Measurements from ENCODE around the gene GPR34. TPM values are rescaled to one million over a fixed set of nuclear protein-coding genes. Genes with fewer than 3 reads are reported as not detected.
"Not testable (repeated sequence)": the region's sequence is repeated elsewhere in the genome, so short reads cannot be mapped to it uniquely, and the experiment has no call there.

Gene GPR34, protein sequence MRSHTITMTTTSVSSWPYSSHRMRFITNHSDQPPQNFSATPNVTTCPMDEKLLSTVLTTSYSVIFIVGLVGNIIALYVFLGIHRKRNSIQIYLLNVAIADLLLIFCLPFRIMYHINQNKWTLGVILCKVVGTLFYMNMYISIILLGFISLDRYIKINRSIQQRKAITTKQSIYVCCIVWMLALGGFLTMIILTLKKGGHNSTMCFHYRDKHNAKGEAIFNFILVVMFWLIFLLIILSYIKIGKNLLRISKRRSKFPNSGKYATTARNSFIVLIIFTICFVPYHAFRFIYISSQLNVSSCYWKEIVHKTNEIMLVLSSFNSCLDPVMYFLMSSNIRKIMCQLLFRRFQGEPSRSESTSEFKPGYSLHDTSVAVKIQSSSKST
- total RNA-seq (2012; rRNA removed): not detected in 2 replicates
- polyA plus RNA-seq (2012; rRNA removed): not detected in 2 replicates
- not detected in 2 replicates for polyA plus RNA-seq (2012; cell fraction: cytosol; rRNA removed)
- polyA plus RNA-seq (2012; cell fraction: nucleus; rRNA removed; ENCODE audit: low replicate concordance): 0.05 TPM in 1 of 2 replicates, not detected in the other
- Bru-seq, nascent RNA: not detected
- percentile 7 among the genes with signal in this experiment for BruChase-seq, experiment 1, labeled RNA remaining after a 6-hour chase
- percentile 9 among the genes with signal in this experiment for BruChase-seq, experiment 2, labeled RNA remaining after a 2-hour chase
- long read RNA-seq: 0 reads

DNA sequence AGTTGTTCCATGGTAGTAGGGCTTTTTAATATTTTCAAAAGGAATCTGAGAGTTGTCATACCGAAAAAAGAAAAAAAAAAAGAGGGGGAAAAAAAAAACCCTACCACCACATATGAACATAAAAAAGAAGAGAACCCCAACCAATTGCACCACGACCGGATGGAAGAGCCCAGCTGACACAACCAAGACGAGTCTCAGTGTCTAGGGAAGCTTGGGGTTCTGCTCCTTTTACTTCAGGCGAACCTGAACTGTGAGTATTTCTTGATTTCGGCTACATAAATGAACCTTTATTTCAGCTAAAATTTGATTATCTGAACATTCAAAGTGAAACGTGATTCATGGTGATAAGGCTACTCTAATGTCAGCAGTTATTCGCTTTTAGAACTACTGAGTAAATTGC, at the start of gene GPR34:
Gene GPR34, plus strand, starts transcription at position 139 of the 400 bp plus-strand sequence. CDS start 6,661 bp downstream, outside the sequence.
- POLR2A ChIA-PET (ENCODE audit: unreplicated experiment): no interaction called here
- Histone ChIP-seq H4K8ac (ENCODE audit: low read depth in 2 of 2, low read length in 2 of 2) (no peak within 1 kb of the TSS), H2BK20ac (ENCODE audit: low read depth, low read length) (no peak within 1 kb of the TSS), H3K27ac (ENCODE audit: insufficient read depth, low read length) (no peak within 1 kb of the TSS), H3K4me3 (ENCODE audit: insufficient read depth, low read depth, low read length) (no peak within 1 kb of the TSS), H4K5ac (ENCODE audit: low read depth, low read length) (no peak within 1 kb of the TSS), H3K56ac (ENCODE audit: extremely low read depth, insufficient read depth, low read length) (no peak within 1 kb of the TSS), H2BK120ac (ENCODE audit: low read depth, low read length) (no peak within 1 kb of the TSS), H2BK15ac (ENCODE audit: low read depth, low read length) (no peak within 1 kb of the TSS), H4K20me1 (ENCODE audit: insufficient read depth, low read length) (no peaks in the 10 kb centered on the region), H3K36me3 (ENCODE audit: control insufficient read depth, insufficient read depth, low read length) (no peaks in the 10 kb centered on the region), H2AK9ac (replicated peaks; ENCODE audit: low read depth, low read length, poor library complexity) (no peak within 1 kb of the TSS), H3K79me1 (ENCODE audit: low read depth in 1 of 2, low read length in 2 of 2) (no peaks in the 10 kb centered on the region), H3K4me1 (ENCODE audit: control insufficient read depth, insufficient read depth, low read length) (no peaks in the 10 kb centered on the region), H2AFZ (replicated peaks; ENCODE audit: low read length, poor library complexity) (no peak within 1 kb of the TSS), H3K9me3 (ENCODE audit: control insufficient read depth, insufficient read depth, low read length) (no peaks in the 10 kb centered on the region), H4K91ac (ENCODE audit: insufficient read depth, low read depth, low read length) (no peak within 1 kb of the TSS), H3K23ac (ENCODE audit: low read depth, low read length) (no peak within 1 kb of the TSS), H3K4ac (ENCODE audit: low read depth, low read length) (no peak within 1 kb of the TSS), H3K18ac (ENCODE audit: low read depth, low read length) (no peak within 1 kb of the TSS), H3K27me3 (ENCODE audit: control insufficient read depth, insufficient read depth, low read length) (no peaks in the 10 kb centered on the region), H2BK5ac (ENCODE audit: low read depth, low read length, poor library complexity, severe bottlenecking) (no peak within 1 kb of the TSS), H3K4me2 (ENCODE audit: low read depth, low read length) (no peak within 1 kb of the TSS), H3K14ac (replicated peaks; ENCODE audit: low read depth, low read length) (no peak within 1 kb of the TSS), H2AK5ac (ENCODE audit: low read depth, low read length) (no peak within 1 kb of the TSS), H3K9ac (ENCODE audit: low read depth, low read length) (no peak within 1 kb of the TSS), H3K9me1 (ENCODE audit: insufficient read depth, low read length) (no peaks in the 10 kb centered on the region; the same call in 1 of the 2 replicates)
- BruUV-seq (replicated peaks): no TSS peak
- CTCF ChIA-PET: interaction anchor here (0.6 kb wide), 1 partner anchor 468 kb away, joined by 4 read pairs; no protein-coding TSS in a partner anchor
- in situ Hi-C loops (cut with MboI; ENCODE audit: low sequenced_read_pairs) (no loop called here), dilution Hi-C loops (cut with HindIII; ENCODE audit: low sequenced_read_pairs, unreplicated experiment) (no loop called here), intact Hi-C loops (cut with micrococcal nuclease) (no loop called here)
- ATAC-seq (ENCODE audit: low read depth) (no peak), DNase-seq (no peak)
- TF ChIP-seq POLR2A (IDR thresholded peaks at IDR 0.05; ENCODE audit: low read depth, low read length) (no peak), MAFK (IDR thresholded peaks at IDR 0.05; ENCODE audit: low read depth, low read length) (no peak), MAZ (IDR thresholded peaks at IDR 0.05; ENCODE audit: borderline replicate concordance, low read depth, low read length) (no peak)
- TF ChIP-seq, protein P1, sequence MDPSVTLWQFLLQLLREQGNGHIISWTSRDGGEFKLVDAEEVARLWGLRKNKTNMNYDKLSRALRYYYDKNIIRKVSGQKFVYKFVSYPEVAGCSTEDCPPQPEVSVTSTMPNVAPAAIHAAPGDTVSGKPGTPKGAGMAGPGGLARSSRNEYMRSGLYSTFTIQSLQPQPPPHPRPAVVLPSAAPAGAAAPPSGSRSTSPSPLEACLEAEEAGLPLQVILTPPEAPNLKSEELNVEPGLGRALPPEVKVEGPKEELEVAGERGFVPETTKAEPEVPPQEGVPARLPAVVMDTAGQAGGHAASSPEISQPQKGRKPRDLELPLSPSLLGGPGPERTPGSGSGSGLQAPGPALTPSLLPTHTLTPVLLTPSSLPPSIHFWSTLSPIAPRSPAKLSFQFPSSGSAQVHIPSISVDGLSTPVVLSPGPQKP (IDR thresholded peaks at IDR 0.05; ENCODE audit: borderline replicate concordance, low read depth, low read length): no peak
- no CpG with 5 or more reads among the region's 8 CpGs for WGBS, 2 experiments (ENCODE audit: extremely low coverage in 2 of 2, insufficient read length in 1 of 2)

DNA sequence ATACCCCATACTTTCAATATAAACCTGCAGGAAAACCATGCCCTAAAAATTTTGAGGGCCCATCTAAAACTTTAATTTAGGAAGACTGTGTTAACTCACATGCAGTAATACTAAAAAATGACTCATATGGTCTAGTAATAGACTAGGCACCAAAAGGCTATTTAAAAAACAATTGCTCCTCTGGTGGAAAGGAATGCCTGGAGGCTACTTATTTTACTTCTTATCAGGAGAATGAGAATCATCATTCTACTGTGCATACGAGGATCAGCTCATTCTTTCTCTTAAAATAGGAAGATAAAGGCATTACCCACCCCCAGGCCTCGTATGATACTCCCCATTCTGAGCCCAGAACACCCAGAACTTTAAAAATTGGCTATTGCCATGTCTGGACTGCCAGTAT, 42.6 kb upstream of the GPR34 start:
- H4K5ac ChIP-seq (ENCODE audit: low read depth, low read length); H3K9ac ChIP-seq (ENCODE audit: low read depth, low read length); H3K4me1 ChIP-seq (ENCODE audit: control insufficient read depth, insufficient read depth, low read length); H3K4ac ChIP-seq (ENCODE audit: low read depth, low read length); intact Hi-C loops (cut with micrococcal nuclease); H2BK15ac ChIP-seq (ENCODE audit: low read depth, low read length); H4K91ac ChIP-seq (ENCODE audit: insufficient read depth, low read depth, low read length); H2BK120ac ChIP-seq (ENCODE audit: low read depth, low read length); H3K9me3 ChIP-seq (ENCODE audit: control insufficient read depth, insufficient read depth, low read length); H2BK20ac ChIP-seq (ENCODE audit: low read depth, low read length); H3K27me3 ChIP-seq (ENCODE audit: control insufficient read depth, insufficient read depth, low read length); H3K4me2 ChIP-seq (ENCODE audit: low read depth, low read length); CTCF ChIA-PET; H3K23ac ChIP-seq (ENCODE audit: low read depth, low read length); H3K4me3 ChIP-seq (ENCODE audit: insufficient read depth, low read depth, low read length); H3K56ac ChIP-seq (ENCODE audit: extremely low read depth, insufficient read depth, low read length); ATAC-seq (ENCODE audit: low read depth); DNase-seq; H3K27ac ChIP-seq (ENCODE audit: insufficient read depth, low read length); H4K20me1 ChIP-seq (ENCODE audit: insufficient read depth, low read length); H2AK5ac ChIP-seq (ENCODE audit: low read depth, low read length); H3K79me1 ChIP-seq (ENCODE audit: low read depth in 1 of 2, low read length in 2 of 2); in situ Hi-C loops (cut with MboI; ENCODE audit: low sequenced_read_pairs); H4K8ac ChIP-seq (ENCODE audit: low read depth in 2 of 2, low read length in 2 of 2); H3K18ac ChIP-seq (ENCODE audit: low read depth, low read length); dilution Hi-C loops (cut with HindIII; ENCODE audit: low sequenced_read_pairs, unreplicated experiment); H3K36me3 ChIP-seq (ENCODE audit: control insufficient read depth, insufficient read depth, low read length); H2AK9ac ChIP-seq (replicated peaks; ENCODE audit: low read depth, low read length, poor library complexity); H2BK5ac ChIP-seq (ENCODE audit: low read depth, low read length, poor library complexity, severe bottlenecking); H2AFZ ChIP-seq (replicated peaks; ENCODE audit: low read length, poor library complexity); BruUV-seq (replicated peaks); POLR2A ChIA-PET (ENCODE audit: unreplicated experiment); H3K9me1 ChIP-seq (ENCODE audit: insufficient read depth, low read length); H3K14ac ChIP-seq (replicated peaks; ENCODE audit: low read depth, low read length): not testable (repeated sequence)
- no CpG with 5 or more reads among the region's 2 CpGs for WGBS, 2 experiments (ENCODE audit: extremely low coverage in 2 of 2, insufficient read length in 1 of 2)
